Endometrium (tissue), 2 donors: ENCODE data around the gene IMPACT.
A peak's percentile ranks its signal among the peaks of the same experiment; 100 is the strongest.

ENCODE experiments used
- FAIRE-seq: peaks from 2 replicates; lab custom pipeline; 2012; peaks lifted over from hg19 to GRCh38; lab: Jason Lieb, UNC
- donor health status: control.
- donor health status: control.

The IMPACT gene

GRCh38 chr18:24426398-24427294, at the start of gene IMPACT:
TSS of gene IMPACT (plus strand) at chr18:24426670. CDS start at chr18:24426757, 87 bp downstream.
- no peak for FAIRE-seq

GRCh38 chr18:24378598-24378997, 47.9 kb upstream of the IMPACT start:
- FAIRE-seq: no peak

- FAIRE-seq: no peak
Observed at GRCh38 chr18:24380163-24380747, 46.2 kb upstream of the IMPACT start.

- no peak for FAIRE-seq
Observed at GRCh38 chr18:24381126-24381525, 45.3 kb upstream of the IMPACT start.

- no peak for FAIRE-seq
Observed at GRCh38 chr18:24386681-24387080, 39.8 kb upstream of the IMPACT start.

- peak; percentile 80 for FAIRE-seq
Observed at GRCh38 chr18:24388957-24389356, 37.5 kb upstream of the IMPACT start.

GRCh38 chr18:24395049-24395795, 31.2 kb upstream of the IMPACT start:
- FAIRE-seq: no peak

GRCh38 chr18:24396082-24396633, 30.3 kb upstream of the IMPACT start:
- no peak for FAIRE-seq

- peak; percentile 63 for FAIRE-seq
Observed at GRCh38 chr18:24397131-24397693, 29.3 kb upstream of the IMPACT start.

- FAIRE-seq: no peak
Observed at GRCh38 chr18:24397694-24398368, 28.6 kb upstream of the IMPACT start, which contains the start of gene OSBPL1A. TSS of gene OSBPL1A (minus strand) at chr18:24397824. CDS start at chr18:24377533, 20,291 bp downstream.

- FAIRE-seq: no peak
Observed at GRCh38 chr18:24398540-24398939, 27.9 kb upstream of the IMPACT start.

GRCh38 chr18:24400587-24400986, 25.9 kb upstream of the IMPACT start:
- no peak for FAIRE-seq

- FAIRE-seq: no peak
Observed at GRCh38 chr18:24402209-24402785, 24.2 kb upstream of the IMPACT start.

- no peak for FAIRE-seq
Observed at GRCh38 chr18:24403076-24403475, 23.4 kb upstream of the IMPACT start.

GRCh38 chr18:24404591-24404990, 21.9 kb upstream of the IMPACT start:
- FAIRE-seq: no peak

- no peak for FAIRE-seq
Observed at GRCh38 chr18:24408496-24408895, 18.0 kb upstream of the IMPACT start.

GRCh38 chr18:24413148-24413547, 13.3 kb upstream of the IMPACT start:
- no peak for FAIRE-seq

GRCh38 chr18:24414349-24415003, 12.0 kb upstream of the IMPACT start:
- no peak for FAIRE-seq

GRCh38 chr18:24417480-24417879, 9.0 kb upstream of the IMPACT start:
- FAIRE-seq: no peak

GRCh38 chr18:24420551-24420950, 5.9 kb upstream of the IMPACT start:
- no peak for FAIRE-seq

- FAIRE-seq: no peak
Observed at GRCh38 chr18:24421831-24422230, 4.6 kb upstream of the IMPACT start.
